Posterior cingulate gyrus (tissue), 11 donors: ENCODE results near the gene HADHA.
A peak's percentile ranks its signal among the peaks of the same experiment; 100 is the strongest.

Source experiments
- DNase-seq, 10 donors: peaks; one replicate each; pipeline versions ENCODE4 v3.0.0 to v3.0.0-alpha.2; 2020 to 2021; ENCODE audit warnings: mixed read lengths in 3 of 10
- intact Hi-C: fragments of 100-400 bp; cut with DNase I; formaldehyde crosslinking; loops from one replicate; pipeline ENCODE4 v1.15.1; 2023

HADHA gene

DNA sequence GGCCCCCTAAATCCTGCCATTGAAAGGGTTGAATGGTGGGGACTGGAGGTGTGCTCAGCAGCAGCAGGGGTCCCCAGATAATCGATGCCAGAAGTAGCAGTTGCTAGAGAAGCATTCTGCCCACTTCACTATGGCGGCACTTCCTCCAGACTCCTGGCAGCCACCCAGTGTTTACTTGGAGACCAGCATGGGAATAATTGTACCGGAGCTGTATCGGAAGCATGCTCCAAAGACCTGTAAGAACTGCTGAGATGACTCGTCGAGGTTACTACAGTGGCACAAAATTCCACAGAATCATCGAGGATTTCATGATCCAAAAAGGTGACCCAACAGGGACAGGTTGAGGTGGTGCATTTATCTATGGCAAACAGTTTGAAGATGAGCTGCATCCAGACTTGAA is 82.5 kb downstream of the HADHA start:
- intact Hi-C loops = no loop called here

DNA sequence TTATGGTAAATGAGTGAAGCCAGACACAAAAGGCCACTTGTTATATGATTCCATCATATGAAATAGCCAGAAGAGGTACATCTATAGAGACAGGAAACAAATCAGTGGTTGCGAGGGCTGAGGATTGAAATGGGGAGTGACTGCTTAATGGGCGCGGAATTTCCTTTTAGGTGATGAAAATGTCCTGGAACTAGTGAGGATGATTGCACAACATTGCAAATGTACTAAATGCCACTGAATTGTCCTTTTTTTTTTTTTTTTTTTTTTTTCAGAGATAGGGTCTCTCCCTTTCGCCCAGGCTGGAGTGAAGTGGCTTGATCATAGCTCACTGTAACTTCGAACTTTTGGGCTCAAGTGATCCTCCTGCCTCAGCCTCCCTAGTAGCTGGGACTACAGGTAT is 86.9 kb downstream of the HADHA start:
- no peak for DNase-seq
- intact Hi-C loops = no loop called here

More for the DNA sequence above, 82.5 kb downstream of the HADHA start:
- DNase-seq = no peak

DNA sequence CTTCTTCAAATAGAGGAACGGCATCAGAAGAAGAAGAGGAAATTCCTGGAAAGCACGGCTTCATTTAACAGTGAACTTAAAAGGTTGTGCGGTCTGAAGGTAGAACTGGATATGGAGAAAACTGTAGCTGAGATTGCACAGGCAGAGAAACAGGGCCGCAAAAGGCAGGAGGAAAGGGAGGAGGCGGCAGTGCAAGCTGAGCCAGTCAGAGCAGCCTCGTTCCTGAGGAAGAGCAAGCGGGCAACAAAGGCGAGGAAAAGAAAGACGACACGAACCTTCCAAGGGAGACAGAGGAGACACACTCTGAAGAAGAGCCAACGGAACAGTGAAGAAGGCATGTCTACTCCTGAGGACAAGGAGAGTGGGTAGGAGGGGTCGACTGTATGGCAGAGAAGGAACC is 94.2 kb downstream of the HADHA start:
- intact Hi-C loops = no loop called here
- DNase-seq = no peak

DNA sequence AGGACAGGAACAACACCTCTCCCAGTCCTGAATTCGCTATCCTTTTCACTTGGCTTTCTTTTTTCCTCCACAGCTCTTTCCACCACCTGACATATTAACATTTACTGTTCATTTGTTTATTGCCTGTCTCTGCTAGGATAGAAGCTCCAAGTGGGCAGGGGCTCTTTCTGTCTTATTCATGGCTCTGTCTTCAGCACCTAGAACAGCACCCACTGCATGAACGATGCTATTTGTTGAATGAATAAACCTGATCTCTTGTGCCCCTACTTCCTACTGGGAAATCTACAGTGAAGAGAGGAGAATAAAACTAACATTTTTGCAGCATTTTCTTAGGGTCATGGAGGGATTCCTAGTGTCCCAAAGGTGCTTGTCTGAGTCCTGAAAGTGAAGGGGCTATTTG is 95.9 kb downstream of the HADHA start:
- no peak for DNase-seq
- intact Hi-C loops = loop anchor here (5.0 kb wide), 1 partner anchor 156 kb away; no protein-coding TSS in a partner anchor

DNA sequence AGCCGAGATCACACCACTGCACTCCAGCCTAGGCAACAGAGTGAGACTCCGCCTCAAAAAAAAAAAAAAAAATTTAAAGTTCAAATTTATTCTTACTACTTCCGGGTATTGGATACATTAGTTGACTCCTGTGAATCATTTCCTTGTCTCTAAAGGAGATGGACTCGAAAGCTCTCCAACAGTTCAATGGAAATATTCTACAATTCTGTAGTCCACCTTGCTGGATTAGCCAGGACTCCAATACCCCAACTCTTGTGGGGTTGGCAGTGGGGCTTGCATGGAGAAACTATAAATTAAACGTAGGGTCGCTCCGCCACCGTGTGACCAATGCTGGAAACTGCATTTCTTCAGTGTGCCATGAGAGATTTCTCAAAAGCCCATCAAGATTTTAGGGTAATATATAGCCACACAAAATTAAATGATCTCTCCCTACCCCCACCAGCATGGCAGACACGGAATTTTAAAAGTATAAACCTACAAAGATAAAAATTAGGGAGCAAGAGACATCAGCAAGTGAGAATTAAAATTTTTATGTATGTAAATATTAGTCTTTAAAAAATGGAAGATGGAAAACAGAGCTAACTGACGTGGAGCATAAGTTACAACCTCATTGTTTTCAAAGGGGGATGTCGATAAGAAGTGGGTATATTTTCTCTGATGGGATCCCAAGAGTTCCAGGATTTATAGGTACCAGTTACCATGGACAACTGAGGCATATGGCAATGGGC is 99.3 kb downstream of the HADHA start:
- intact Hi-C loops = loop anchor here (1.0 to 5.0 kb wide), 3 partner anchors 57 to 194 kb away; no protein-coding TSS in a partner anchor
- DNase-seq = peak; percentile 45 to 94 (median 74)

DNA sequence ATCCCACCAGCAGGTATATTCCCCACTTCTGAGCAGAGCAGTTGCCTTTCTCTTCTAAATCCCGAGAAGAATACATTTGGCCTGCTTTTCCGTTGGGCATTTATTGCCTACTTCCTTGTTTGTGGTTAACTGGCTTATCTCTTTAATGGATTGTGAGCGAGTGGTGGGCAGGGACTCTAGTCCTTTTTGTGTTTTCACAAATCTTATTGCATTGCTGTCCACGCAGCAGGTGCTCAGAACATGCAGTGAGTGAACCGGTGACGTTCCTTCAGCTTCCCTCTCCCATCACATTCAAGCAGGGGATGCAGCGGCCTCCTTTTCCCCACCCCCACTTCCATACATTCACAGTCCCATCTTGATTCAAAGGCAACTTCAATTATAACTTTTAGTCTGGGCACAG is 100.4 kb downstream of the HADHA start:
- no peak for DNase-seq
- intact Hi-C loops = no loop called here

DNA sequence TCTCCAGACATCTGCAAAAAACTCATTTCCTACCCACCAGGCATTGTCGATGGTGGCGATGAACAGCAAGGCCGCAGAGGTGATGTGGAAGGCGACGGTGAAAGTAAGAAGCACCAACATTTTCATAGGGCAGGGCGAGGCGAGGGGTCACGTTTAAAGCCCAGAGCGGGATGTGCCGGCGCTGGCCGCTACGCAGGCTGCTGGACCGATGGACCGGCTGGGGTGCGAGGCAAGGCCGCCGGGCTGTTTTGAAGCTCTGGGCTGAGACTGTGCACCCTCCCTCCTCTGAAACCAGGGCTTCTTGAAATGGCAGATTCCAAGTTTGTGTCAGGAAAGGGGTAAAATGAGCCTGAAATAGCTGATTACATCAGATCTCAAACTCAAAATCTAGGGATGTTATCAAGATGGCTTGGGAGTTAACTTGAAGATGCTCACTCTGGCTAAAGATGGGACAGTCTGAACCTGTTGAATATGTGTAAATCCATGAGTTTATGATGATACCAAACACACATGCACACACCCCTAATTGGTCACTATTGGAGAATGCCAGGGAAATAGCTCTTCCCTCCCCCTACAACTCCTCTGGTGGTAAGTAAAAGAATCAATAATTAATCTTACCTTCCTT is 103.2 kb downstream of the HADHA start:
- DNase-seq = no peak
- intact Hi-C loops = no loop called here
